AG04449 (cell line): ENCODE measurements around the gene EVC.

Experiments used
- CTCF ChIA-PET: fragments of 350-600 bp; formaldehyde crosslinking; extraction: SDS; loops from one replicate; lab custom pipeline; 2021; ENCODE audit warnings: antibody characterized with exemption; lab: Yijun Ruan, JAX
- POLR2A ChIA-PET: fragments of 400-600, 350-600 bp; formaldehyde crosslinking; extraction: SDS; loops from one replicate; lab custom pipeline; 2020; ENCODE audit warnings: antibody characterized with exemption, inconsistent platforms; lab: Yijun Ruan, JAX
- DNase-seq: peaks from one replicate; pipeline ENCODE4 v3.0.0-alpha.2; 2010; ENCODE audit warnings: low read depth, low spot score
- H3K4me3 ChIP-seq: 2 replicates; pipeline ENCODE4 v1.5.1; 2011; ENCODE audit warnings: low read depth, mild to moderate bottlenecking, control low read depth, low read length
- TF ChIP-seq, protein P1 (sequence below): IDR thresholded peaks from one replicate; pipeline ENCODE4 v1.5.1; 2011; ENCODE audit warnings: mild to moderate bottlenecking, moderate library complexity, low read length, control low read depth, inconsistent platforms; ENCODE audit not compliant: insufficient read depth; ENCODE audit errors: missing control alignments

EVC gene

DNA sequence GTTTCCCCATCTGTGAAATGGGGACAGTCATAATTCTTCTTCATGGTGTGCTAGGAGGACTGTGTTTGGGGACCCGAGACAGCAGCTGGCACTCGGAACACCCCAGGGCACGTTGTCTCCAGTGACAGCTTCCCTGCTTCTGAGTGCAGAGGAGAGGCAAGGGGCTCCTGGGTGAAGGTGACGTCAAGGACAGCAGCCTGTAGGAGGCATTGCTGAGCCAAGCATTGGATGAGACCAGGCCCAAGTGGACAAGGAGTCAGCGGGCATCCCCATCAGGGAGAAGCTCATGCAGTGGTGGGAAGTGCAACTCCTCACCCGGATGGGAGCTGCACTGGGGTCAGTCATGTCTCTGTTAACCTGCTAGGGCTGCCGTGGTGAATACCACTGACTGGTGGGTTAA, 46.1 kb downstream of the EVC start:
- no peak overlapping the region for H3K4me3 ChIP-seq
- TF ChIP-seq, protein P1, sequence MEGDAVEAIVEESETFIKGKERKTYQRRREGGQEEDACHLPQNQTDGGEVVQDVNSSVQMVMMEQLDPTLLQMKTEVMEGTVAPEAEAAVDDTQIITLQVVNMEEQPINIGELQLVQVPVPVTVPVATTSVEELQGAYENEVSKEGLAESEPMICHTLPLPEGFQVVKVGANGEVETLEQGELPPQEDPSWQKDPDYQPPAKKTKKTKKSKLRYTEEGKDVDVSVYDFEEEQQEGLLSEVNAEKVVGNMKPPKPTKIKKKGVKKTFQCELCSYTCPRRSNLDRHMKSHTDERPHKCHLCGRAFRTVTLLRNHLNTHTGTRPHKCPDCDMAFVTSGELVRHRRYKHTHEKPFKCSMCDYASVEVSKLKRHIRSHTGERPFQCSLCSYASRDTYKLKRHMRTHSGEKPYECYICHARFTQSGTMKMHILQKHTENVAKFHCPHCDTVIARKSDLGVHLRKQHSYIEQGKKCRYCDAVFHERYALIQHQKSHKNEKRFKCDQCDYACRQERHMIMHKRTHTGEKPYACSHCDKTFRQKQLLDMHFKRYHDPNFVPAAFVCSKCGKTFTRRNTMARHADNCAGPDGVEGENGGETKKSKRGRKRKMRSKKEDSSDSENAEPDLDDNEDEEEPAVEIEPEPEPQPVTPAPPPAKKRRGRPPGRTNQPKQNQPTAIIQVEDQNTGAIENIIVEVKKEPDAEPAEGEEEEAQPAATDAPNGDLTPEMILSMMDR, result no peak
- DNase-seq, result no peak
- CTCF ChIA-PET, result interaction anchor here (0.7 to 1.6 kb wide), 3 partner anchors 10 to 34 kb away, joined by 3 to 4 read pairs (median 3); no protein-coding TSS in a partner anchor
- POLR2A ChIA-PET, result no interaction called here

DNA sequence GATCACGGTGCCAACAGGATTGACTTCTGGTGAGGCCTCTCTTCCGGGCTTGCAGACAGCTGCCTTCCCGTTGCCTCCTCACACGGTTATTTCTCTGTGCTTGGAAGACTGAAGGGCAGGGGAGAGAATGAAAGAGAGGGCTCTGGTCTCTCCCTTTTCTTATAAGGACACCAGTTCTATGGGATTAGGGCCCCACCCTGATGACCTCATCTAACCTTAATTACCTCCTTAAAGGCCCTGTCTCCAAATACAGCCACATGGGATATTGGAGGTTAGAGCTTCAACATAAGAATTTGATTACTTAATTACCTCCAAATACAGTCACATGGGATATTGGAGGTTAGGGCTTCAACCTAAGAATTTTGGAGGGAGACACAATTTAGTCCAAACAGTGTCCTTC, 46.5 kb downstream of the EVC start:
- POLR2A ChIA-PET, result no interaction called here
- CTCF ChIA-PET, result interaction anchor here (0.7 to 1.6 kb wide), 3 partner anchors 10 to 33 kb away, joined by 3 to 4 read pairs (median 3); no protein-coding TSS in a partner anchor
- no peak overlapping the region for H3K4me3 ChIP-seq
- TF ChIP-seq, protein P1, result no peak
- DNase-seq, result no peak

DNA sequence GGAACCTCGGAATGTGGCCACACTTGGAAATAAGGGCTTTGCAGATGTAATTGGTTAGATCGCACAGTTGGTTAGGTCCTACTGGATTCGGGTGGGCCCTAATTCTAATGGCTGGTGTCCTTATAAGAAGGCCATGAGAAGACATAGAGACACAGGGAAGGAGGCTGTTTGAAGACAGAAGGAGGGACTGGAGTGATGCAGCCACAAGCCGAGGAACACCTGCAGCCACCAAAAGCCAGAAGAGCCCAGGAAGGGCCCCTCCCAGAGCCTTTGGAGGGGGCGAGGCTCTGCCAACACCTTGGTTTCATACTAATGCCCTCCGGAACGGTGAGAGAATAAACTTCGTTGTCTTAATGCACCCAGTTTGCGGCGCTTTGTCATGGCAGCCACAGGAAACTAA, 47.0 kb downstream of the EVC start:
- ChIA-PET POLR2A (interaction anchor here (1.0 to 1.4 kb wide), 2 partner anchors 7 to 10 kb away, joined by 3 to 4 read pairs; no protein-coding TSS in a partner anchor), CTCF (interaction anchor here (1.2 to 1.6 kb wide), 2 partner anchors 23 to 33 kb away, joined by 3 to 4 read pairs; no protein-coding TSS in a partner anchor)
- no peak overlapping the region for H3K4me3 ChIP-seq
- no peak for DNase-seq
- TF ChIP-seq, protein P1, result no peak

DNA sequence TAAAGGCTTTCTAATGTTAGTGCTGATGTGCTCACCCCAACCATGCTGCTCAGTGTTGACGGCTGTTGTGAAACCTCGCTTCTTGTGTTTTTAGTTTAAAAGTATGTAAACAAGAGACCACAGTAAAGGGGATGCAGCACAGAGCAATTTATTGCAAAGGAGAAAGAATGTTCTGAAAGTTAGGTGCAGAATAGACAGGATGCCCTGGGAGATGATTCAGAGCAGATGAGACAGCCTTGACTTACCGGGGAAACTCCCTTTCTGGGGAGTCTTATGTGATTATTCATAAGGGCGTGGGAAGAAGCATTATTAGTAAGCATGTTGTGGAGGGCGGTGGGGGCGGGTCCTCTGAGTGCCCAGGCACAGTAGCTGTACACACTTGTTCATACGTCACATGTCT, 47.7 kb downstream of the EVC start:
- no peak overlapping the region for H3K4me3 ChIP-seq
- TF ChIP-seq, protein P1, result no peak
- POLR2A ChIA-PET, result interaction anchor here (0.7 to 1.4 kb wide), 3 partner anchors 8 to 22 kb away, joined by 3 to 4 read pairs (median 3); no protein-coding TSS in a partner anchor
- CTCF ChIA-PET, result no interaction called here
- peak; percentile 93 for DNase-seq

DNA sequence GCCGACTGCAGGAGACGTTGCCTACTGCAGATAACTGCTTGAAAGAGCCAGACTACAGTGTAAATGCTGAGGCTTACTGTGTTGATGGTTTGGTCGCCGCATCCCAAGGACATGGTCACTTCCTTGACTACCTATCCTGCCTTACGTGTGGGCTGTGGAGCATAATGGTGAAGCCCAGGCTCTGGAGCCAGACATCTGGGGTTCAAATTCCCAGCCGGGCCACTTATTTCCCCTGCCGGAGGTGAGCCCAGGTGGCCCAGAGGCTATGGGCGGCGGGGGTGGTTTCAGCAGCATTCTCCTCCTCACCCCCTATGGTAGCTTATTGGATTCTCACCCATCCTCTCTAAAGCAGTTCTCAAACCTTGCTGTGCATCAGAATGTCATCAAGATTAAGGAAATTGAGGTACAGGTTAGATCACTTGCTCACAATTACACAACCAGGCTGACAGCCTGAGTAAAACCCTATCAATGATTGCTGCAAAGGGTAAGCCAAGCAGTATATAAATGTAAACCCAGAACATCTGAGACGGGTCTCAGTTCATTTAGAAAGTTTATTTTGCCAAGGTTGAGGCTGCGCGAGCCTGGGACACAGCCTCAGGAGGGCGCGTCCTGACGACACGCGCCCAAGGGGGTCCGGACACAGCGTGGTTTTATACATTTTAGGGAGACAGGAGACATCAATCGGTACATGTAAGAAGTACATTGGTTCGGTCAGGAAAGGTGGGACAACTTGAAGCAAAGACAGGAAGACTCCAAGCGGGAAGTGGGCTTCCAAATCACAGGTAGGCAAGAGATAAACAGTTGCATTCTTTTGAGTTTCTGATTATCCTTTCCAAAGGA, 48.5 kb downstream of the EVC start:
- TF ChIP-seq, protein P1, result no peak
- ChIA-PET CTCF (interaction anchor here (0.8 kb wide), 1 partner anchor 50 kb away, joined by 3 read pairs; no protein-coding TSS in a partner anchor), POLR2A (interaction anchor here (0.7 to 1.4 kb wide), 2 partner anchors 12 to 21 kb away, joined by 3 to 4 read pairs; no protein-coding TSS in a partner anchor)
- DNase-seq, result no peak
- H3K4me3 ChIP-seq, result no peak overlapping the region

DNA sequence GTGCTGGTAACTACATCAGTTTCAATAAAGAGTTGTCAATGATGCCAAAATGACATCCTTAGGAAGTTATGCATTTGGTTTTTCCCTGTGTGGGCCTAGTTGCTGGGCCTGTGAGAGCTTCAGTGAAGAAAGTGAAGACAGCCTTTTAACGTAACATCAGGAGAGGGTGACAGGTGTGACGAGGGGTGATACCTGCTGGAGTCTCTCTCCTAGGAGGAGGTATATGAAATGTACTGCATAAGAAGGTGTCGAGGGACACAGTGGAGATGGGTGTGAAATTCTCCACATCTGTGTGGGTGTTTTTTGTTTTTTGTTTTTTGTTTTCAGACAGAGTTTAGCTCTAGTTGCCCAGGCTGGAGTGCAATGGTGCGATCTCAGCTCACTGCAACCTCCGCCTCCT, 49.2 kb downstream of the EVC start:
- TF ChIP-seq, protein P1, result no peak
- DNase-seq, result no peak
- POLR2A ChIA-PET, result no interaction called here
- no peak overlapping the region for H3K4me3 ChIP-seq
- CTCF ChIA-PET, result interaction anchor here (0.8 to 1.5 kb wide), 2 partner anchors 15 to 51 kb away, joined by 3 to 5 read pairs; no protein-coding TSS in a partner anchor
